ENCODE data around the gene NMBR.

DNA sequence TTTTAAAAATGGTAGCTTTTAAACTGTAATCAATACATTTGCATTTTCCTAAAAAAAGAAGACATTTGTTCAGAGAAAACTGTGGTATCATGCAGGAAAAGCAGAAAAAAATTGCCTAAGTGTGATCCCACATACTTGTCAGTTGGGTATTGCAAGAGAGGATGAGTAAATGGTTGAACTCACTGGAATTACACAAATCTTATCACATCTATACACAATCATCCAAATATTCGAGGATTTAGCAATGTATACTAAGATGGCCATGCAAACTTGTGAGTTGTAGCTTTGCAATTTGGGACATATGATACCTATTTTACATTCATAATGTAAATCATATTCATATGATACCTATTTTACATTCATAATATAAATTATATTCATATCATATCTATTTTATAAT is 72.4 kb downstream of the NMBR start:
- TF ChIP-seq EZH2 (IDR thresholded peaks at IDR 0.05; ENCODE audit: low read length, unreplicated experiment), result no peak
- TF ChIP-seq, protein P1, sequence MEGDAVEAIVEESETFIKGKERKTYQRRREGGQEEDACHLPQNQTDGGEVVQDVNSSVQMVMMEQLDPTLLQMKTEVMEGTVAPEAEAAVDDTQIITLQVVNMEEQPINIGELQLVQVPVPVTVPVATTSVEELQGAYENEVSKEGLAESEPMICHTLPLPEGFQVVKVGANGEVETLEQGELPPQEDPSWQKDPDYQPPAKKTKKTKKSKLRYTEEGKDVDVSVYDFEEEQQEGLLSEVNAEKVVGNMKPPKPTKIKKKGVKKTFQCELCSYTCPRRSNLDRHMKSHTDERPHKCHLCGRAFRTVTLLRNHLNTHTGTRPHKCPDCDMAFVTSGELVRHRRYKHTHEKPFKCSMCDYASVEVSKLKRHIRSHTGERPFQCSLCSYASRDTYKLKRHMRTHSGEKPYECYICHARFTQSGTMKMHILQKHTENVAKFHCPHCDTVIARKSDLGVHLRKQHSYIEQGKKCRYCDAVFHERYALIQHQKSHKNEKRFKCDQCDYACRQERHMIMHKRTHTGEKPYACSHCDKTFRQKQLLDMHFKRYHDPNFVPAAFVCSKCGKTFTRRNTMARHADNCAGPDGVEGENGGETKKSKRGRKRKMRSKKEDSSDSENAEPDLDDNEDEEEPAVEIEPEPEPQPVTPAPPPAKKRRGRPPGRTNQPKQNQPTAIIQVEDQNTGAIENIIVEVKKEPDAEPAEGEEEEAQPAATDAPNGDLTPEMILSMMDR (conservative IDR thresholded peaks at IDR 0.05; ENCODE audit: low read depth, low read length), result no peak
